Measurements from ENCODE around the gene MED17. TPM values are rescaled to one million over a fixed set of nuclear protein-coding genes. Genes with fewer than 3 reads are reported as not detected.

MED17 gene
- total RNA-seq, 1 experiment from 2014 or later: 28.9 TPM

- DNase-seq (ENCODE audit: low read depth): no peak
Measured at GRCh38 chr11:93849751-93850593, 65.9 kb downstream of the MED17 start.

- DNase-seq (ENCODE audit: low read depth): no peak
Measured at GRCh38 chr11:93850594-93851018, 66.5 kb downstream of the MED17 start, which contains the start of gene VSTM5. TSS of gene VSTM5 (minus strand) at chr11:93850618. CDS start at chr11:93850502, 116 bp downstream.

DNA sequence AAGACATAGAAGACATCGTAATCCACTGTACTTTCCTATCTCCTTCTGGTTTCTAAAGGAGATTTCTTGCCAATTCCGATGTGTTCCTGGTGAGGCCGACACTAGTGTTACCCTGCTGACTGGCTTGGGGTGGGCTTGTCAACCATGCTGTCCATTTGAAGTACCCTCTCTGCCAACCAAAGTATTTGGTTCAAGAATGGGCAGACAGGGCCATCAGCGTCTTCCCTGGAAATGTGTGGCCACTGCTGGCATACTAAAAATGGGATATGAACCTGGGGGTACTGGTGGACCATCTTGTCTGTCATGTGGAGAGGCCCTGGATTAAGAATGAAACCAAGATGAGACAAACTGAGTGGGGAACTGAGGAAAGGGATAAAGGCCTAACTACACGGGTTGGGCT is 68.2 kb downstream of the MED17 start:
- no peak for DNase-seq (ENCODE audit: low read depth)

DNA sequence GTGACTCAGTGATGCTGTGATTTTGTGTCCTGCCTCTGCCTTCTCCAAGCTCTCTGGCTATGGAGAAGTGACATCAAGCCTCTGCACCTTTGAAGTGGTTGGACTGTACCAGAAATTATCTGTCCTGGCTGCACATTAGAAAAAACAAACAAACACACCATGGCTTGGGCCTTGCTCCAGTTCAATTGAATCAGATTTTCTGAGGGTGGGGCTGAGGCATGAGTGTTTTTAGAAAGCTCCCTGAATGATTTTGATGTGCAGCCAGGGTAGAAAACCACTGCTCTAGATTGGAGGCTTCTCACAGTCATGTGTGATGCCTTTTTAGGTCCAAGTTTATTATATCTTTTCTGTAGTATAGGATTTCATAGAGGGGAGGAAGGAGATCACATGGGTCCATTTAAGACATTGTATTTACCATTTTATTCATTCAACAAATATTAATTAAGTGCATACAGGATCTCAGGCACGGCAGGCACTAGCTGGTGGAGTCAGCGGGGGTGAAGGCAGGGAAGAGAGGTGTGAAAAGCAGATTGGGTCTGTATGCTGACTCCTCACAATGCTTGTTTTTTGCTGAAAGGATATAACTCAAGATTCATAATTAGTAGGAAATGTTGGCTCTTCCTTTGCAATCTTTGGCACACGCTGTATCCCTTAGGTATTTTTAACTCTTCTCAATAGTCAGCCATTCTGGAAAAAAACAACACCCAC is 73.5 kb downstream of the MED17 start:
- DNase-seq (ENCODE audit: low read depth): no peak

GRCh38 chr11:93858121-93858775 is 74.2 kb downstream of the MED17 start:
- DNase-seq (ENCODE audit: low read depth): no peak

DNA sequence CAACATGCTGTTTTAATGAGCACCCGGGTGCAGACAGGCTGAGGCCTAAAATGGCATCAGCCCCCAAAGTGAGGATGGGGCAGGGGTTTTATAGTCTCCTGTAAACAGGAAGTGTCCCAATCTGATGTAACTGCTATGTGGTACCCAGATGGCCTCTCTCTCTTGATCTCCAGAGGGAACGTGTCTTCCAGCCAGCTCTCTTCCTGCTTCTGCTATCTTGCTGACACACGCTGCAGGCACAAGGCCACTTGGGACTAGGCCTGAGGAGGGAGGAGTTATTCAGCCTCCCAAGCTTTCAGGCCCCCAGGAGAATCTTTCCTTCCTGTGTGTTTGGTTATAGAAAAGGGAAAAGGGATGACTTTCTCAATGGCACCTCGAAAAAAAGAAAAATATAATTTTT is 77.7 kb downstream of the MED17 start:
- no peak for DNase-seq (ENCODE audit: low read depth)

Other genes starting within 250 kb of the MED17 start
- gene SMCO4, start 240.9 kb upstream of the MED17 start, total RNA-seq (2014; rRNA removed): 1.6 and 3.2 TPM in 2 replicates
- 28.5 and 30.7 TPM in 2 replicates for gene CEP295, start 122.6 kb upstream of the MED17 start, total RNA-seq (2014; rRNA removed)
- gene TAF1D, start 42.8 kb upstream of the MED17 start, total RNA-seq (2014; rRNA removed): 164 and 179 TPM in 2 replicates
- gene C11orf54, start 42.6 kb upstream of the MED17 start, total RNA-seq (2014; rRNA removed): 9.7 and 18.1 TPM in 2 replicates
- gene VSTM5, start 66.3 kb downstream of the MED17 start, total RNA-seq (2014; rRNA removed): not detected in 2 replicates
- gene HEPHL1, start 237.1 kb downstream of the MED17 start, total RNA-seq (2014; rRNA removed): not detected in 2 replicates